ENCODE results near the gene TYW5. TPM values are rescaled to one million over a fixed set of nuclear protein-coding genes. Genes with fewer than 3 reads are reported as not detected.

The TYW5 gene
- total and polyA plus RNA-seq, 2 experiments from 2014 or later: 5.0 to 14.6 TPM

GRCh38 chr2:199968126-199968525, 12.8 kb upstream of the TYW5 start:
- no peak for TF ChIP-seq CTCF (IDR thresholded peaks at IDR 0.05; ENCODE audit: poor library complexity)
- no peak for TF ChIP-seq EZH2 (IDR thresholded peaks at IDR 0.05; ENCODE audit: borderline replicate concordance)
- TF ChIP-seq EZH2phosphoT487 (IDR thresholded peaks at IDR 0.05; ENCODE audit: low read depth, severe bottlenecking, unreplicated experiment): no peak
- no peak for DNase-seq (ENCODE audit: low spot score)
- Histone ChIP-seq H3K9me3 (ENCODE audit: low read depth) (no peaks in the 10 kb centered on the region), H3K4me2 (no peak overlapping the region), H3K4me3 (no peak overlapping the region), H2AFZ (no peak overlapping the region), H3K36me3 (replicated peaks; ENCODE audit: insufficient read depth, low read depth) (no peaks in the 10 kb centered on the region), H3K79me2 (no peaks in the 10 kb centered on the region), H3K9me2 (replicated peaks; ENCODE audit: insufficient read depth) (no peaks in the 10 kb centered on the region), H4K20me1 (ENCODE audit: insufficient read depth, poor library complexity, severe bottlenecking) (no peaks in the 10 kb centered on the region), H3K27me3 (no peaks in the 10 kb centered on the region), H3K27ac (no peak overlapping the region), H3K4me1 (ENCODE audit: insufficient read depth) (peaks cover 3% of the 10 kb centered on the region)
- 97% methylated on average over 1 of the region's 1 CpG for WGBS (ENCODE audit: low lambda C conversion rate, missing lambda C conversion rate)

GRCh38 chr2:199966976-199967375, 11.7 kb upstream of the TYW5 start:
- TF ChIP-seq EZH2 (IDR thresholded peaks at IDR 0.05; ENCODE audit: borderline replicate concordance): no peak
- no peak for TF ChIP-seq EZH2phosphoT487 (IDR thresholded peaks at IDR 0.05; ENCODE audit: low read depth, severe bottlenecking, unreplicated experiment)
- no peak for TF ChIP-seq CTCF (IDR thresholded peaks at IDR 0.05; ENCODE audit: poor library complexity)
- H3K4me2 ChIP-seq: no peak overlapping the region
- DNase-seq (ENCODE audit: low spot score): no peak
- no peak overlapping the region for H2AFZ ChIP-seq
- no peaks in the 10 kb centered on the region for H3K27me3 ChIP-seq
- no peaks in the 10 kb centered on the region for H4K20me1 ChIP-seq (ENCODE audit: insufficient read depth, poor library complexity, severe bottlenecking)
- peaks cover 2% of the 10 kb centered on the region for H3K4me1 ChIP-seq (ENCODE audit: insufficient read depth)
- H3K4me3 ChIP-seq: no peak overlapping the region
- H3K79me2 ChIP-seq: no peaks in the 10 kb centered on the region
- H3K9me3 ChIP-seq (ENCODE audit: low read depth): no peaks in the 10 kb centered on the region
- WGBS (ENCODE audit: low lambda C conversion rate, missing lambda C conversion rate): 95% methylated on average over 1 of the region's 1 CpG
- H3K36me3 ChIP-seq (replicated peaks; ENCODE audit: insufficient read depth, low read depth): no peaks in the 10 kb centered on the region
- no peaks in the 10 kb centered on the region for H3K9me2 ChIP-seq (replicated peaks; ENCODE audit: insufficient read depth)
- no peak overlapping the region for H3K27ac ChIP-seq

- no peak overlapping the region for H2AFZ ChIP-seq
- H3K27ac ChIP-seq: no peak overlapping the region
- no peak overlapping the region for H3K4me2 ChIP-seq
- no peaks in the 10 kb centered on the region for H3K9me3 ChIP-seq (ENCODE audit: low read depth)
- H3K79me2 ChIP-seq: no peaks in the 10 kb centered on the region
- TF ChIP-seq EZH2phosphoT487 (IDR thresholded peaks at IDR 0.05; ENCODE audit: low read depth, severe bottlenecking, unreplicated experiment): no peak
- no peak for TF ChIP-seq EZH2 (IDR thresholded peaks at IDR 0.05; ENCODE audit: borderline replicate concordance)
- no peak for TF ChIP-seq CTCF (IDR thresholded peaks at IDR 0.05; ENCODE audit: poor library complexity)
- 95% methylated on average over 2 of the region's 2 CpGs for WGBS (ENCODE audit: low lambda C conversion rate, missing lambda C conversion rate)
- H3K4me3 ChIP-seq: no peak overlapping the region
- no peaks in the 10 kb centered on the region for H3K36me3 ChIP-seq (replicated peaks; ENCODE audit: insufficient read depth, low read depth)
- no peaks in the 10 kb centered on the region for H3K4me1 ChIP-seq (ENCODE audit: insufficient read depth)
- H3K9me2 ChIP-seq (replicated peaks; ENCODE audit: insufficient read depth): no peaks in the 10 kb centered on the region
- DNase-seq (ENCODE audit: low spot score): no peak
- H4K20me1 ChIP-seq (ENCODE audit: insufficient read depth, poor library complexity, severe bottlenecking): no peaks in the 10 kb centered on the region
- H3K27me3 ChIP-seq: no peaks in the 10 kb centered on the region
These were observed 11.1 kb upstream of the TYW5 start for GRCh38 chr2:199966405-199966804.

GRCh38 chr2:199962203-199962602, 6.9 kb upstream of the TYW5 start:
- no peaks in the 10 kb centered on the region for H3K27me3 ChIP-seq
- no peaks in the 10 kb centered on the region for H3K9me3 ChIP-seq (ENCODE audit: low read depth)
- no peak overlapping the region for H3K27ac ChIP-seq
- no peaks in the 10 kb centered on the region for H4K20me1 ChIP-seq (ENCODE audit: insufficient read depth, poor library complexity, severe bottlenecking)
- H3K4me2 ChIP-seq: no peak overlapping the region
- no peaks in the 10 kb centered on the region for H3K36me3 ChIP-seq (replicated peaks; ENCODE audit: insufficient read depth, low read depth)
- WGBS (ENCODE audit: low lambda C conversion rate, missing lambda C conversion rate): 98% methylated on average over 2 of the region's 2 CpGs
- TF ChIP-seq EZH2 (IDR thresholded peaks at IDR 0.05; ENCODE audit: borderline replicate concordance): no peak
- no peak for TF ChIP-seq EZH2phosphoT487 (IDR thresholded peaks at IDR 0.05; ENCODE audit: low read depth, severe bottlenecking, unreplicated experiment)
- TF ChIP-seq CTCF (IDR thresholded peaks at IDR 0.05; ENCODE audit: poor library complexity): no peak
- DNase-seq (ENCODE audit: low spot score): no peak
- H3K4me3 ChIP-seq: no peak overlapping the region
- no peak overlapping the region for H2AFZ ChIP-seq
- peaks cover 7% of the 10 kb centered on the region for H3K4me1 ChIP-seq (ENCODE audit: insufficient read depth)
- H3K9me2 ChIP-seq (replicated peaks; ENCODE audit: insufficient read depth): no peaks in the 10 kb centered on the region
- H3K79me2 ChIP-seq: peaks cover 15% of the 10 kb centered on the region
